ENCODE results near the gene PHF21B.
"Not testable (repeated sequence)": the region's sequence is repeated elsewhere in the genome, so short reads cannot be mapped to it uniquely, and the experiment has no call there.

Gene PHF21B

DNA sequence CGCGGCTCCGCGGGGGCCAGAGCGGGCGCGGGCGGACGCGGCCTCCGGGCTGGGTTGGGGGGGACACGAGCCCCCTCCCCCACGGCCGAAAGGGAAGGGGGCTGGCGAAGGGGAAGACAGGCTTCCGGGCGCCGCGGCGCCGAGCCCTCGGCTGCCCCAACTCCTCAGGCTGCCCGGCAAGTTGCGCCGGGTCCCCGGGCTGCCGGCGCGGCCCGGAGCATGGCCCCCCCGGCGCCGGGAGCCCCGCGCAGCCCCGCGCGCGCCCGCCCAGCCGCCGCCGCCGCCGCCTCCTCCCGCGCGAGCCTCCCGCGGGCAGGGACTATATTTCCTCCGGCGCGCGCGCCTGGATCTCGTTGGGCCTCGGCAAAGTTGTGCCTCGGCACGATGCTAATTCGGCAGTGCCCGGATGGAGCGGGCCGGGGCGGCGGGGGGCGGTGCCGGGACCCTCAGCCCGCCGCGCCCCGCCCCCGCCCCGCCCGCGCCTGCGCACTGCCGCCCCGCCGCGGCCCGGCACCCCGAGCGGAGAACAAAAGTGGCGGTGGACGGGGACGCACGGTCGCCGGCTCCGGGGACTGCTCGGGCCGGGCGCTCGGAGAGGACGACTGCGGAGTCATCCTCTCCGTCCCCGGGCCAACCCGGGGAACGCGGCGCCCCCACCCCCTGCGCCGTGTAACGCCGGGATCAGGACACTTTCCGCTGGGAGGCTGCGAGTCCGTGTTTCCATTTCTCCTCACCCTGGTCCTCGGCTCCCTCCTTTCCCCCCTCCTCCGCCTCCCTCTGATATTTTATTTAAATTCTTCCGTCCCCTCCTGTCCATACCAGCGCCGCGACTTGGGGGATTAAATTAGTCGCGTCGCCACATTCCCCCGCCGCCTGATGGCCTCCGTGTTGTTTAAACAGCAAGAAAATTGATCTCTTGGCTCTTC is at the start of gene PHF21B:
PHF21B (minus strand) TSS at position 400 of the 926 bp plus-strand sequence. CDS start 456 bp downstream, outside the sequence.
- peak; percentile 49 to 95 (median 74) for DNase-seq
- intact Hi-C loops (cut with DNase I): loop anchor here (5.0 kb wide), 1 partner anchor 38 kb away; no protein-coding TSS in a partner anchor

DNA sequence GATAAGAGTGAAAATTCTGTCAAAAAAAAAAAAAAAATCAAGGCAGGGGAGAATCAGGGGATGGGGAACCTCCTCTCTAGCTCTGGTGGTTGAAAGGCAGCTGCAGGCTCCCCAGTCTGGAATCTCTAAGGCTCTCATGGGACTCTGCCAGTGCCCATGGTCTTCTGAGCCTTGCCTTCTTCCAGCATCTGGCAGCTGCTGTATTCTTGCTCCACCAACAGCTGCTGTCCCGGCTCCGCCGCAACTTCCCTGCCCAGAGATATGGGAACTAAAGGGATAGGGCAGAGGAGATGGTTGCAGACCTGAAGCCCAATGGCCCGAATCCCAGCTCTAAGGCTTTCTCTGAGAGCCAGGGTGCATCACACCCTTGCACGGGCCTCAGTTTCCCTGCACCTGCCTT is 49.5 kb upstream of the PHF21B start:
- intact Hi-C loops (cut with DNase I): no loop called here

GRCh38 chr22:45058622-45058912 is 48.8 kb upstream of the PHF21B start:
- intact Hi-C loops (cut with DNase I): no loop called here
- DNase-seq: no peak

More for the DNA sequence above, 49.5 kb upstream of the PHF21B start:
- DNase-seq: no peak

DNA sequence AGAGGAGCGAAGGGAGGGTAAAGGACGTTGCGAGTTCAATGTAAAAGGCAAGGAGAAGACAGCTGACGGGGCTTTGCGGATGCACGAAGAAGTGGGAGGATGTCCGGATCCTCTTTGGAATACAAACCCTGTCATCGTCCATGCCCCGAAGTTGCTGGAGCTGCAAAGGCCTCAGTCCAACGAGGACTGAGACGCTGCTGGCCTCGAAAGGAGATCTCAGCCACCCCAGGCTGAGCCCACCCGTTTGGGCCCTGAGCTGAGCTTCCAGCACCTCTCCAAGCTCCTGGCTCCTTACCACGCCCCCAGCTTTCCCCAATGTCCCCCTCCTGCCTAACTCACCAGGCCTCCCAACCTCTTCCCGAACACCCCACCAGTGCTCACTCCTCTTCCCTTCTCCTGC is 46.1 kb upstream of the PHF21B start:
- DNase-seq: peak in 2 of 10 donors; percentile 28 to 73
- intact Hi-C loops (cut with DNase I): no loop called here

- intact Hi-C loops (cut with DNase I): no loop called here
- DNase-seq: peak in 2 of 10 donors; percentile 20 to 39
Measured at GRCh38 chr22:45053571-45053970, 43.8 kb upstream of the PHF21B start.

DNA sequence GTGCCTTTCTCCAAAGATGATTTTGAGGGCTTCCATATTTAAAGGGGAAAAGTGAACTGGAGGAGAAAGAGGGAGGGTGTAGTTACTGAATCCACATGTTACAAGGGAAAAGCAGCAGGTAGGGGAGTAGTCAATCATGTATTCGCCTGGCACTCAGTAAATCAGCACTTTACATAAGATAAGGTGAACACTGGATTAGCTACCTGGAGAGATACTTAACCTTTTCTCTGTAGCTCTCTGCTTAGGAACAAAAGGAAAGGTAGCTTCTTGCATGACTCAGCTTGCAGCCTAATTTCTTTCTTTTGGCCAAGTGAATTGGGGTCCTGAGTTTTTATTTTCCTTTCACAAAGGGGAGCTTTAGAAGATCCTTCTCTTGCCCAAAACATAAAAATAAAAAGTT is 43.3 kb upstream of the PHF21B start:
- no peak for DNase-seq
- intact Hi-C loops (cut with DNase I): no loop called here

- intact Hi-C loops (cut with DNase I); DNase-seq: not testable (repeated sequence)
Measured at GRCh38 chr22:45052665-45053064, 42.9 kb upstream of the PHF21B start.

GRCh38 chr22:45051946-45052345 is 42.1 kb upstream of the PHF21B start:
- intact Hi-C loops (cut with DNase I): no loop called here
- DNase-seq: peak in 2 of 10 donors; percentile 20 to 54

GRCh38 chr22:45051419-45051818 is 41.6 kb upstream of the PHF21B start:
- peak in 1 of 10 donors; percentile 38 for DNase-seq
- intact Hi-C loops (cut with DNase I): no loop called here

DNA sequence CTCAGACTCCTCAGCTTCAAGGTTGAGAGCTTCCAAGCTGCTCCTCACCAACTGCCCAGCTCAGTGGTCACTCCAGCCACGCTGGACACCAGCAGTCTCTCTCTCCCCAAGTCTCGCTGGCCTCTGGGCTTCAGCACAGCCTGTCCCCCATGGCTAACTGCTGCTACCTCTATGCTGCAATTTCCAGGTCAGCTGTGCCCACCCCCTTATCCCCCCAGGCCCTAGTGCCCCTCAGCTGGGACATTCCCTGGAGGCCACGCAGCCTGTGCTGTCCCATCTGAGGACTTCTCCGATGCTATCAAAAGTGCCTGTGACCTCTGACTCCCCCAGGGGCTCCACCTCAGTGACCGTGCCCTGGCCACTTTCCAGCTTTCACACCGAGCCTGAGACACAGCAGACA is 37.5 kb upstream of the PHF21B start:
- peak in 1 of 10 donors; percentile 33 for DNase-seq
- intact Hi-C loops (cut with DNase I): no loop called here

GRCh38 chr22:45045208-45045607 is 35.4 kb upstream of the PHF21B start:
- DNase-seq: peak in 1 of 10 donors; percentile 18
- intact Hi-C loops (cut with DNase I): no loop called here

GRCh38 chr22:45042263-45042662 is 32.5 kb upstream of the PHF21B start:
- peak in 2 of 10 donors; percentile 39 to 75 for DNase-seq
- intact Hi-C loops (cut with DNase I): no loop called here

DNA sequence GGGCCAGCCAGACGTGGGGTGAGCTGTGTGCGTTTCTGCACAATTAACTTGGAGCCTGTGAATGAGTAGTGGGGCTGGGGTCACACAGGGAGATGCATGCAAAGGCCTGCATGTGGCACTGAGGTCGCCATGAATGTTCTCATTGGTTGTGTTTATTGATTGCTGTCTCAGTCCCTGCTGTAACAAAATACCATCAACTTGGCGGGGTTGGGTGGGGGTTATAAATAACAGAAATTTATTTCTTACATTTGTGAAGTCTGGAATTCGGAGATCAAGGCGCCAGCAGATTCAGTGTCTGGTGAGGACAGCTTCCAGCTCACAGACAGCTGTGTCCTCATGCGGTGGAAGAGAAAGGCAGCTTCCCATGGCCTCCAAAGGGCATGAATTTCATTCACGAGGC is 29.3 kb upstream of the PHF21B start:
- intact Hi-C loops (cut with DNase I): loop anchor here (10.0 kb wide), 1 partner anchor 64 kb away; no protein-coding TSS in a partner anchor
- peak in 1 of 10 donors; percentile 24 for DNase-seq

DNA sequence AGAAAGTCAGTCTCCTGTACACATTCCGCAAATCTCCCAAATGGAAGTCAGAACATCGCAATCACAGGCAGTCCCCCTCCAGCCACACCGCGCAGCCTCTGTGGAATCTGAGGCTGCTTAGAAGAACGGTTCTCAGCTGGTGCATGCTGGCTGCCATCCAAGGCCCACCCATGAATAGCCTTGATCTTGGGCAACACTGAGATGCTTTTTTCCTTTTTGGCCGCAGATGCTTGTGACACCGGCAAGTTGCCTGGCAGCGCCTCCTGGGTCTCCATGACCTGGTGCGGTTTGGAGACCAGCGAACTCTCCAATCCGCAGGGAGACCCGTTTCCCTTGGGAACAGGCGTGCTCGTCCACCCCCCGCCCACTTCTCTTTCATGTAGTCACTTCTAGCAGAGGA is 26.3 kb upstream of the PHF21B start:
- intact Hi-C loops (cut with DNase I): loop anchor here (10.0 kb wide), 1 partner anchor 61 kb away; no protein-coding TSS in a partner anchor
- peak in 9 of 10 donors; percentile 18 to 86 (median 42) for DNase-seq

- intact Hi-C loops (cut with DNase I): loop anchor here (10.0 kb wide), 1 partner anchor 60 kb away; no protein-coding TSS in a partner anchor
- DNase-seq: peak in 2 of 10 donors; percentile 54 to 56
Measured at GRCh38 chr22:45034821-45035220, 25.0 kb upstream of the PHF21B start.

GRCh38 chr22:45034156-45034555 is 24.4 kb upstream of the PHF21B start:
- peak in 2 of 10 donors; percentile 48 to 53 for DNase-seq
- intact Hi-C loops (cut with DNase I): loop anchor here (10.0 kb wide), 1 partner anchor 59 kb away; no protein-coding TSS in a partner anchor

- intact Hi-C loops (cut with DNase I): loop anchor here (10.0 kb wide), 1 partner anchor 58 kb away; no protein-coding TSS in a partner anchor
Measured at GRCh38 chr22:45033136-45033535, 23.3 kb upstream of the PHF21B start.

DNA sequence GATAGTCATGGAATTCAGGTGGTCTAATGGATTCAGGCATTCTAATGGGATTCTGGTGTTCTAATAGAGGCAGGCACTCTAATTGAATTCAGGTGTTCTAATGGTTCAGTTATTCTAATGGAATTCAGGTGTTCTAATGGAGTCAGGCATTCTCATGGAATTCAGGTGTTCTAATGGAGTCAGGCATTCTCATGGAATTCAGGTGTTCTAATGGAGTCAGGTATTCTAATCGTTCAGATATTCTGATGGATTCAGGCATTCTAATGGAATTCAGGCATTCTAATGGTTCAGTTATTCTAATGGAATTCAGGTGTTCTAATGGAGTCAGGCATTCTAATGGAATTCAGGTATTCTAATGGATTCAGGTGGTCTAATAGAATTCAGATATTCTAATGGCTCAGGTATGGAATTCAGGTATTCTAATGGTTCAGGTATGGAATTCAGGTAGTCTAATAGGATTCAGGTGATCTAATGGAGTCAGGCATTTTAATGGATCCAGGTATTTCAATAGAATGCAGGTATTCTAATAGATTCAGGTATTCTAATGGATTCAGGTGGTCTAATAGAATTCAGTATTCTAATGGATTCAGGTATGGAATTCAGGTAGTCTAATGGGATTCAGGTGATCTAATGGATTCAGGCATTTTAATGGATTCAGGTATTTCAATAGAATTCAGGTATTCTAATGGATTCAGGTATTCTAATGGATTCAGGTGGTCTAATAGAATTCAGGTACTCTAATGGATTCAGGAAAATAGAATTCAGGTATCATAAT is 22.0 kb upstream of the PHF21B start:
- DNase-seq: no peak
- intact Hi-C loops (cut with DNase I): loop anchor here (10.0 kb wide), 1 partner anchor 57 kb away; no protein-coding TSS in a partner anchor

More at GRCh38 chr22:45033136-45033535, 23.3 kb upstream of the PHF21B start:
- peak in 1 of 10 donors; percentile 2 for DNase-seq

- intact Hi-C loops (cut with DNase I): no loop called here
- DNase-seq: peak in 1 of 10 donors; percentile 3
Measured at GRCh38 chr22:45029501-45029900, 19.7 kb upstream of the PHF21B start.

DNA sequence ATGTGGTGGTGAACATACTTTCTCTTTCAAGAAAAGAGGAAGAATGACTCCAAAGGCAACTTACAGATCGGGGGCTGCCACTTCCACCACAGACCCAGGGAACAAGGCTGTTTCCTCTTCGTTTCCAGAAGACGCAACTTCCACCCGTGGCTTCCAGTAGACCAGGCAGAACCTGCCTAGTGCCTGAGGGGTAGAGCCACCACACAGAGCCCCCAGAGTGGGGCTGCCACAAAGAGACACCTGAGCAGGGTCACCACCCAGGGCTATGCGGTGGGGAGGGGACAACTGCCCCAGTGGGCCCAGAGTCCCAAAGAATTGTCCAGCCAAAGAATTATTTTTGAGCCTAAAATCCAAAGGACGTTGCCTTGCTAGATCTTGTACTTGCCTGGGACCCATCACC is 16.7 kb upstream of the PHF21B start:
- intact Hi-C loops (cut with DNase I): no loop called here

DNA sequence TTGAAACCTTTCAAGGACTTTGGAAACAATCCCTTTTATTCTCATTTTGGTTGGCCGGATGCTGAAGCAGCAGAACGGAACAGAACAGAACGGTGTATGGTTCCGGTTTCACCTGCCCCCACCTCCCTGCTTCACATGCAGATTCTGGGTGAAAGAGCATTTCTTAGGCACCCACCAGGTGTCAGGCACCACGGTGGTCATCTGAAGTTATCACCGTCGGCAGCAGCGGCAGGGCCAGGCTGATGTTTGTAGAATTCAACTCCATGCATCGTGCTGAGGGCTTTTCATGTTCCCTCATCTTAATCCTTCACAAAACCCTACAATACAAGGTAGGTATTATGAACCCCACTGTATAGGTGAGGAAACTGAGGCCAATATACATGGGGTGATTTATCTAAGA is 13.6 kb upstream of the PHF21B start:
- intact Hi-C loops (cut with DNase I): no loop called here
- DNase-seq: peak in 2 of 10 donors; percentile 22 to 50

More for the DNA sequence above, 16.7 kb upstream of the PHF21B start:
- DNase-seq: peak in 3 of 10 donors; percentile 26 to 56 (median 50)

All from posterior cingulate gyrus (tissue), 11 donors.